ENCODE data around the gene EHBP1. TPM values are rescaled to one million over a fixed set of nuclear protein-coding genes. Genes with fewer than 3 reads are reported as not detected.

EHBP1 gene
- total and polyA plus RNA-seq, 2 donors (not counting 1 experiment from before 2014, with no cell fraction given): 129 to 191 TPM

GRCh38 chr2:62812921-62813825 is 107.7 kb downstream of the EHBP1 start:
- no peaks in the 10 kb centered on the region for H3K9me3 ChIP-seq (ENCODE audit: control insufficient read depth, insufficient read depth, low read depth, low read length)
- no peak overlapping the region for H2AFZ ChIP-seq (ENCODE audit: low read length)
- TF ChIP-seq CTCF (conservative IDR thresholded peaks at IDR 0.05 in 1 of 2, IDR thresholded peaks at IDR 0.05 in 1 of 2; ENCODE audit: low read depth in 1 of 2, low read length in 2 of 2) (no peak), EZH2 (IDR thresholded peaks at IDR 0.05; ENCODE audit: low read length, missing control alignments) (no peak)
- H3K9ac ChIP-seq (ENCODE audit: insufficient read depth, low read length): no peak overlapping the region
- peaks cover 4% of the 10 kb centered on the region for H3K4me1 ChIP-seq (ENCODE audit: control insufficient read depth, extremely low read depth, insufficient read depth, low read length)
- no peaks in the 10 kb centered on the region for H3K27me3 ChIP-seq (ENCODE audit: control insufficient read depth, insufficient read depth, low read length)
- no peak overlapping the region for H3K4me2 ChIP-seq (ENCODE audit: extremely low read depth, insufficient read depth, low read length)
- no peaks in the 10 kb centered on the region for H3K36me3 ChIP-seq (ENCODE audit: control insufficient read depth, insufficient read depth, low read length)
- peaks cover 2% of the 10 kb centered on the region for H4K20me1 ChIP-seq (ENCODE audit: control insufficient read depth, extremely low read depth, insufficient read depth, low read length)
- DNase-seq (ENCODE audit: low read depth in 2 of 2): no peak
- H3K27ac ChIP-seq (ENCODE audit: insufficient read depth, low read length): no peak overlapping the region
- no peak overlapping the region for H3K4me3 ChIP-seq (replicated peaks in 1 of 4; ENCODE audit: control extremely low read depth in 1 of 4, insufficient read depth in 1 of 4, low read depth in 3 of 4, low read length in 4 of 4)
- H3K79me2 ChIP-seq (ENCODE audit: control insufficient read depth, insufficient read depth, low read length): peaks cover 34% of the 10 kb centered on the region

GRCh38 chr2:62814123-62814522 is 108.6 kb downstream of the EHBP1 start:
- H3K4me1 ChIP-seq (ENCODE audit: control insufficient read depth, extremely low read depth, insufficient read depth, low read length): peaks cover 6% of the 10 kb centered on the region
- H3K4me2 ChIP-seq (ENCODE audit: extremely low read depth, insufficient read depth, low read length): no peak overlapping the region
- peak; percentile 55 to 62 for DNase-seq (ENCODE audit: low read depth in 2 of 2)
- H3K4me3 ChIP-seq (replicated peaks in 1 of 4; ENCODE audit: control extremely low read depth in 1 of 4, insufficient read depth in 1 of 4, low read depth in 3 of 4, low read length in 4 of 4): no peak overlapping the region
- H3K9ac ChIP-seq (ENCODE audit: insufficient read depth, low read length): no peak overlapping the region
- no peak overlapping the region for H3K27ac ChIP-seq (ENCODE audit: insufficient read depth, low read length)
- H3K27me3 ChIP-seq (ENCODE audit: control insufficient read depth, insufficient read depth, low read length): no peaks in the 10 kb centered on the region
- H4K20me1 ChIP-seq (ENCODE audit: control insufficient read depth, extremely low read depth, insufficient read depth, low read length): peaks cover 2% of the 10 kb centered on the region
- no peak for TF ChIP-seq CTCF (conservative IDR thresholded peaks at IDR 0.05 in 1 of 2, IDR thresholded peaks at IDR 0.05 in 1 of 2; ENCODE audit: low read depth in 1 of 2, low read length in 2 of 2)
- no peak for TF ChIP-seq EZH2 (IDR thresholded peaks at IDR 0.05; ENCODE audit: low read length, missing control alignments)
- H2AFZ ChIP-seq (ENCODE audit: low read length): no peak overlapping the region
- no peaks in the 10 kb centered on the region for H3K9me3 ChIP-seq (ENCODE audit: control insufficient read depth, insufficient read depth, low read depth, low read length)
- peaks cover 37% of the 10 kb centered on the region for H3K79me2 ChIP-seq (ENCODE audit: control insufficient read depth, insufficient read depth, low read length)
- no peaks in the 10 kb centered on the region for H3K36me3 ChIP-seq (ENCODE audit: control insufficient read depth, insufficient read depth, low read length)

- Histone ChIP-seq H4K20me1 (ENCODE audit: control insufficient read depth, extremely low read depth, insufficient read depth, low read length) (peaks cover 2% of the 10 kb centered on the region), H3K9ac (ENCODE audit: insufficient read depth, low read length) (no peak overlapping the region), H3K4me3 (replicated peaks in 1 of 4; ENCODE audit: control extremely low read depth in 1 of 4, insufficient read depth in 1 of 4, low read depth in 3 of 4, low read length in 4 of 4) (no peak overlapping the region), H3K4me2 (ENCODE audit: extremely low read depth, insufficient read depth, low read length) (no peak overlapping the region), H3K4me1 (ENCODE audit: control insufficient read depth, extremely low read depth, insufficient read depth, low read length) (peaks cover 4% of the 10 kb centered on the region), H2AFZ (ENCODE audit: low read length) (no peak overlapping the region), H3K79me2 (ENCODE audit: control insufficient read depth, insufficient read depth, low read length) (peaks cover 31% of the 10 kb centered on the region), H3K9me3 (ENCODE audit: control insufficient read depth, insufficient read depth, low read depth, low read length) (no peaks in the 10 kb centered on the region), H3K27ac (ENCODE audit: insufficient read depth, low read length) (no peak overlapping the region), H3K36me3 (ENCODE audit: control insufficient read depth, insufficient read depth, low read length) (no peaks in the 10 kb centered on the region), H3K27me3 (ENCODE audit: control insufficient read depth, insufficient read depth, low read length) (no peaks in the 10 kb centered on the region)
- DNase-seq (ENCODE audit: low read depth in 2 of 2): no peak
- TF ChIP-seq EZH2 (IDR thresholded peaks at IDR 0.05; ENCODE audit: low read length, missing control alignments) (no peak), CTCF (conservative IDR thresholded peaks at IDR 0.05 in 1 of 2, IDR thresholded peaks at IDR 0.05 in 1 of 2; ENCODE audit: low read depth in 1 of 2, low read length in 2 of 2) (no peak)
These were observed 111.8 kb downstream of the EHBP1 start for GRCh38 chr2:62817348-62817747.

All from fibroblast of lung (primary cell).